GM12873 (cell line): ENCODE measurements around the gene RNF144B.

ENCODE experiments used
- CTCF ChIP-seq: IDR thresholded peaks from 2 replicates; pipeline ENCODE4 v1.5.1; 2012; ENCODE audit warnings: low read depth, mild to moderate bottlenecking, moderate library complexity, low read length, control low read depth; ENCODE audit not compliant: insufficient read depth; ENCODE audit errors: missing control alignments

The RNF144B gene

GRCh38 chr6:18433059-18433458, 45.9 kb downstream of the RNF144B start:
- no peak for TF ChIP-seq CTCF

- TF ChIP-seq CTCF: no peak
Observed at GRCh38 chr6:18436341-18436740, 49.2 kb downstream of the RNF144B start.

GRCh38 chr6:18439581-18439980, 52.4 kb downstream of the RNF144B start:
- TF ChIP-seq CTCF: no peak

GRCh38 chr6:18441251-18441979, 54.3 kb downstream of the RNF144B start:
- TF ChIP-seq CTCF: no peak

- no peak for TF ChIP-seq CTCF
Observed at GRCh38 chr6:18444111-18444510, 57.0 kb downstream of the RNF144B start.

GRCh38 chr6:18445228-18445627, 58.1 kb downstream of the RNF144B start:
- TF ChIP-seq CTCF: no peak

- no peak for TF ChIP-seq CTCF
Observed at GRCh38 chr6:18446771-18447170, 59.6 kb downstream of the RNF144B start.
